G401.6 (cell line): ENCODE results near the gene HDAC4.

Source experiments
- FAIRE-seq: peaks from 2 replicates; lab custom pipeline; 2012; peaks lifted over from hg19 to GRCh38; lab: Jason Lieb, UNC

HDAC4 gene

DNA sequence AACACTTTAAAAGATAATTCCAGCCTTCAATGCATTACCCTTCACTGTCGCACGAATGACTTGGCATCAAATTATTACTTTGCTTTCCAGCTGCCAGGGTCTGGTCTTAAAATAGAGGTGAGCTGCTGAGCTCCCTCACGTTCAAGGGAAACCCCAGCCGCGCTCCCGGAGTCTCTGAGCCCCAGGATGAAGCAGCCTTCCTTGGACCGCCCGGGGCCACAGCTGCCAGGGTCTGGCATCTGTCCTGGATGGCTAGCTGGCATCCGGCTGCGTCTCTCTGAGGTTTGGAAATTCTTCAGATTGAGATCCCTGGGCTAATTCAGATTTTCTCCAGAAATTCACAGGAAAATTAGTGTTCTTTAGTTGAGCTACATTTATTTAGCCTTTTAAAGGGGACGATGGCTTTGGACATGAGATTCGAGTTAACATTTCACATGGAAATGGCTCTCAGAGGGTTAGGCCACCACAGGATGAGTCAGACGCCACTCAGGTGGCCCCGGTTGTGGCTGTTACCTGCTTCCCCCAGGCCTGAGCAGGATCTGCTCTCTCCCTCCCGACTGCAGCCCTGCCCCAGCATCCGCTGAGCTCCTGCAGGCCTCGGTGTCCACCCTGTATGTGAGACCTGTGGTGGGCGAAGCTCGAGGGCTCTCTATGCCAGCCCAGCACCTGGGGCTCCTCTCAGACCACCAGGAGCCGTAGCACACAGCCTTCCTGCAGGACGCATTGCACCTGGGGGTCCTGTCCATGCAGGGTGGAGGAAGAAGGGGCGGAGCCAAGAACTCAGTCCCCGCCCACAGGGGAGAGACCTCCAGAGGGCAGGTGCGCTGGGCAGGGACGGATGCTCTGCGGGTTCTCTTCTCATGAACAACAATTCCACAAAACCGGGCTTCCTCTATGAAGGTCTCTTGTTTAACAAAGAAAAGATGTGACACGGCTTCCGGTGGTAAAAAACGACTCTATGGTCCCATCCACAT lies 297.4 kb downstream of the HDAC4 start:
- no peak for FAIRE-seq

- FAIRE-seq: no peak
Observed at GRCh38 chr2:239102266-239102665, 298.6 kb downstream of the HDAC4 start.

- FAIRE-seq: no peak
Observed at GRCh38 chr2:239101807-239102206, 299.0 kb downstream of the HDAC4 start.

- FAIRE-seq: no peak
Observed at GRCh38 chr2:239101071-239101470, 299.7 kb downstream of the HDAC4 start.

- no peak for FAIRE-seq
Observed at GRCh38 chr2:239099474-239099873, 301.3 kb downstream of the HDAC4 start.

GRCh38 chr2:239098288-239098970 lies 302.4 kb downstream of the HDAC4 start:
- FAIRE-seq: no peak

GRCh38 chr2:239097428-239097696 lies 303.5 kb downstream of the HDAC4 start:
- no peak for FAIRE-seq

- FAIRE-seq: no peak
Observed at GRCh38 chr2:239096676-239097427, 304.0 kb downstream of the HDAC4 start.

DNA sequence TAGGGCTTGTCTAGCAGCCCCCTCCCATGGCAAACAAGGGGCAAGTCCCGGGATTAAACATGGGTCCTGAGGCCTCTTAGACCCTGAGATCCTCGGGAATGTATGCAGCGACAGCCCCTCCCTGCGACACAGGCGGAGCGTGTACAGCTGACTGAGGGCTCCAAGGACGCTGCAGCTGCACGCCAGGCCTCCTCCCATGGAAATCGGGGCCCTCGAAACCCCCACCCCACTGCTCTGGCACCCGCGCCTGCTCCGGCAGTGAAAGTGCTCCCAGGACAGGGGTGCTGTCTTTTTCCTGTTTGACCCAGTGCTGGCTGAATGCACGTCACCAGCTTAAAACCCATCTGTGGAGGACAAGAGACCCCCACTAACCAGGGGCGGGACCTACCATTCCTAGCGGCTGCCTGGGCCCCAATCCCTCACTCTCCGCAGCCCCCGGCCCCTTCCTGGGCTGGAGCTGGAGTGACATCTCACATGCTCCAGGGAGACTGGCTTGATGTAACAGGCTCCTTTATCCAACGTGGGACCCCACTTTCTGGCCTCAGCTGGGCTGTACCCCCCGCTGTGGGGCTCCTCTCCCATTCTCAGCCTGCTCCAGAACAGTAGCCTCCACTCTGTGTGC lies 305.2 kb downstream of the HDAC4 start:
- FAIRE-seq: no peak

DNA sequence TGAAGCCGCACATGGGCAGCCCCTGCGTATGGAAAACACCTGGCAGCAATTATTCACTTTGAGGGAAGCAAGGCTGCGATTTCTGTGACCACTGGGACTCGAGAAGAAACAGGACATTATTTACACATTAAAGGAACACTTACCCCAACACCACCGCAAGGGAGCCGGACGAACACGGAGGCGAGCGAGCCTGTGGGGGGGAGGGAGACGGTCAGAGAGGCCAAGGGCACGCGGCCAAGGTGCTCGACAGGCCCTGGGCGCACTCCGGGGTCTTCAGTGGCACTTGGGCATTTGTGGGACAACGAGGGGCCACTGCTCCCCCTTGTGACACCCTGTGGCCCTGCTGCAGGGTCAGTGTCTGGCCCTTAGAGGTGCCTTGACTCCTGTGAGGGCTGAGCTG lies 306.0 kb downstream of the HDAC4 start:
- FAIRE-seq: no peak

GRCh38 chr2:239093952-239094351 lies 306.9 kb downstream of the HDAC4 start:
- FAIRE-seq: no peak

DNA sequence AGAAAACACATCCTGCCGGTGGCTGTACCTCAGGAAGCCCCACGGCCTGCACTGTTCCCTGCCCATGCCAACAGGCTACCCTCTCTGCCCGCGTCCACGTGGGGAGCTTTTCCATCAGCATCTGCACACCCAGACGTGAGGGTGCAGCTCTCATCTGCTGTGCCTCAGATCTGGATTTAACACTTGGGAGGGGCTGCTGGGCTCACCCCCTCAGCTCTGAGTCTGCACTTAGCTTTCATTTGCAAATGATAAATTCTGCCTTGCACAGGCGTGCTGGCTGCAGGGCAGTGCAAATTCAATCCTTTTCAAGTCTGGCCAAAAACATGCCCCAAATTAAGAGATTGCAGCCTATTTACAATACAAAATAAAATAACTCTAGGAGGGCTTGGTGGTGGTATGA lies 307.3 kb downstream of the HDAC4 start:
- no peak for FAIRE-seq

GRCh38 chr2:239092571-239093294 lies 308.1 kb downstream of the HDAC4 start:
- no peak for FAIRE-seq

DNA sequence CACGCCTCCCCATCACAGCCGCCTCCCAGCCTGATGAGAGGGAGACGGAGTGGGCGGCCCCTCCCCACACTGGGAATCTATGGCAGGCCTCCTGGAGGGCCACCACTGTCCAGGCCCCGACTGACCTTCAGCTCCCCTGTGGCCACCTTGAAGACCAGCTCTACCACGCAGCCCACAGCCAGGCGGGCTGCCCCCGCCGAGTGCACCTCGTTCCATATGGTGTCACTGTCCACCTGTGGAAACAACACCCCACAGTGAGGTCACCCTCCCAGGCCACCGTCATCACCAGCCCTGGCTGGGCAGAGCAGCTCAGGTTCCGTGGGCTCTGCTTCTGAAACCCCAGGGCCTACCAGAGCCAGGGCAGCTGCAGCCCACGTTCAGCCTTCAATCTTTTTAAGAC lies 310.9 kb downstream of the HDAC4 start:
- no peak for FAIRE-seq

DNA sequence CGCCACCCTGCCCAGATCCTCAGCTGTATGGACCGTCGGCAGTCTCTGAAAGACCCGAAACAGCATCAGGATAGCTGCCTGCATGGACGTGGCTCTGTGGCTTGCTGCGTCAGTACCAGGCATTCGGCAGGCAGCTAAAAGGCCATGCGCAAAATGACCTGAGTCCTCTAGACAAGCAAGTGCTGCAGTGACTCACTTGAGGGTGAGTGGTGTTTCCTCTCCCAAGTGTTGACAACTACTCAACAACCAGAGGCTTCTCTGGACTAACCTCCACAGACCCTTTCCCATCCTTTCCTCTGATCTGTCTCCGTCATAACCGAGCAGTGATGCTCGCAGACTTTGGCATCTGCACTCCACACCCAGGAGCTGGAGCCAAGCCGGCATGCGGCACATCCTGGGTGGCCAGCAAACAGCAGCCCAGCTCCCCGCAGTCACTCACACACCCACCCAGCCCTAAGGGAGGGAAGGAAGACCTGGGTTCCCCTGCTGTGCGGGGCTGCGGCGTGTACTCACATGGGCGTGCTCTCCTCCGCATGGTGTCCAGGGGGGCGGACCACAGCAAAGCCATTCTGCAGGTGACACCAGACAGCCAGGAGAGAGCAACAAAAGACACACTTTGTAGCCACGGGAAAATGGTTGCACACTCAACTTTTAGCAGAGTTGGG lies 313.6 kb downstream of the HDAC4 start:
- no peak for FAIRE-seq

GRCh38 chr2:239086325-239087020 lies 314.3 kb downstream of the HDAC4 start:
- FAIRE-seq: no peak

DNA sequence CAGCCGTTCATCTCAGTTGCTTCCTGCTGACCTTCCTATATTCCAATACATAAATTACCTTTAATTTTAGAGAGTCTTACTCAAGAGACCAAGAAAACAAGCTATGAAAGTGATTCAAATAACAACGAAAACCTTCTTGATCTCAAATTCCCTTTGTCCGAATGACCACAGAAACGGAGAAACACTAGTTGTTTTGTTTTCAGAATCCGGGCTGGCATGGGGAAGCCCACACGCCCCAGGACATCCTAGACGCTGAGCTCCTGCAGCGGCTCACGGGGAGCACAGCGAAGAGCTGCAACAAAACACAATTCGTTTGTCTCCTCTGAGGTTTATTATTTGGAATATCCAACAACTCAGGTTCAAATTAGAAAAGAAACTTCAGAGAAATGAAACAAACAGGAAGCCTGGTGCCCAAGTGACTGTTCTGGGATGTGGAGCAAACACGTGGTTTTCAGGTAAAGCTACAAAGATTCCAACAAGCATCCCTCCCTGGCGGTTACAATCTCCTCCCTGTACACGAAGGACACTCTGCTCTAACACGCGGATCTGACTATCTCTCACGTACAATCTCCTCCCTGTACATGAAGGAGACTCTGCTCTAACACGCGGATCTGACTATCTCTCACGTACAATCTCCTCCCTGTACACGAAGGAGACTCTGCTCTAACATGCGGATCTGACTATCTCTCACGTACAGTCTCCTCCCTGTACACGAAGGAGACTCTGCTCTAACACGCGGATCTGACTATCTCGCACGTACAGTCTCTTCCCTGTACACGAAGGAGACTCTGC lies 315.4 kb downstream of the HDAC4 start:
- FAIRE-seq: no peak

DNA sequence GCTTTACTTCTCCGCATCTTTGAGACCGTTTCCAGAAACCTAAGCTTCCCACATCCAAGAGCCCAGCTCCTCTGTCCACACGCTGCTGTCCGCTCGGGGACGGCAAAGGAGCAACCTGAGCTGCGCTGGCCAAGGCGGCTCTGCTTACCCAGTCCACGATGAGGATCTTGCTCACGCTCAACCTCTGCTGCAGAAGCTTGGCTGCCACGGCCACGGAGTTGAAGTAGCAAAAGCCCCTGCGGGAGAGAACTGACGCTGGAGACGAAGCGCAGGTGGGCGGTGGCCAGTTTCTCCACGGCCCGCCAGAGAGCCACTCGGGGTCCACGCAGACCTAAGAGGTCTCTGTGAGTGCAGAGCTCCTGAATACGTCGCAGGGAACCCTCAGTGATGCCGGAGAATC lies 316.8 kb downstream of the HDAC4 start:
- FAIRE-seq: no peak

- FAIRE-seq: no peak
Observed at GRCh38 chr2:239082425-239082824, 318.4 kb downstream of the HDAC4 start.

GRCh38 chr2:239081622-239082021 lies 319.2 kb downstream of the HDAC4 start:
- FAIRE-seq: no peak
